Spinal cord (tissue), 10 donors: ENCODE measurements around the gene ENOX2. TPM values are rescaled to one million over a fixed set of nuclear protein-coding genes. Genes with fewer than 3 reads are reported as not detected.

Source experiments
- DNase-seq, 6 donors: peaks; one replicate each; pipeline versions ENCODE4 v3.0.0 to v3.0.0-alpha.2; 2013 to 2015; ENCODE audit warnings: low spot score in 6 of 6, low read depth in 4 of 6
- H3K27ac ChIP-seq: one replicate; pipeline ENCODE4 v1.5.1; 2013; ENCODE audit warnings: low read depth, low read length, control low read depth
- H3K27me3 ChIP-seq: one replicate; pipeline ENCODE4 v1.6.1; 2013; ENCODE audit warnings: low read length; ENCODE audit not compliant: control insufficient read depth, insufficient read depth
- H3K36me3 ChIP-seq: one replicate; pipeline ENCODE4 v1.6.1; 2013; ENCODE audit warnings: low read length; ENCODE audit not compliant: control insufficient read depth, insufficient read depth
- H3K4me1 ChIP-seq: one replicate; pipeline ENCODE4 v1.6.1; 2013; ENCODE audit warnings: low read length; ENCODE audit not compliant: control insufficient read depth, insufficient read depth
- H3K4me3 ChIP-seq: one replicate; pipeline ENCODE4 v1.5.1; 2013; ENCODE audit warnings: low read depth, low read length, control low read depth
- H3K9me3 ChIP-seq: one replicate; pipeline ENCODE4 v1.6.1; 2013; ENCODE audit warnings: low read length; ENCODE audit not compliant: control insufficient read depth, insufficient read depth
- WGBS: methylation state at CpG from one replicate; pipeline ENCODE4 v1.1.5; 2013; ENCODE audit warnings: missing lambda C conversion rate; ENCODE audit not compliant: insufficient coverage; 5-methylcytosine and 5-hydroxymethylcytosine counted together
- polyA plus RNA-seq, 2 donors: library from polyadenylated mRNA; unstranded; fragments of 120-200 nt; gene quantifications; one replicate each; pipeline ENCODE4 v1.2.1, GENCODE V29; 2013; ENCODE audit not compliant: insufficient read length in 2 of 2
- total RNA-seq, 2 donors: library from RNA; depleted of rRNA in 1 of 2; stranded (reverse); fragments of 120-200 nt in 1 of 2; fragments of >200 nt in 1 of 2; gene quantifications; one replicate each; pipeline versions ENCODE4 v1.2.3 to v1.2.4, GENCODE V29; 2013 to 2014
- donor health status: healthy.

Gene ENOX2
- total and polyA plus RNA-seq, 4 donors = 6.1 to 16.6 (median 13.3) TPM

GRCh38 chrX:130778773-130779172, 124.2 kb downstream of the ENOX2 start:
- Histone ChIP-seq H3K27ac (no peak overlapping the region), H3K9me3 (no peaks in the 10 kb centered on the region), H3K27me3 (no peaks in the 10 kb centered on the region), H3K36me3 (no peaks in the 10 kb centered on the region), H3K4me1 (no peaks in the 10 kb centered on the region), H3K4me3 (no peak overlapping the region)
- WGBS = no CpG with 5 or more reads among the region's 3 CpGs
- DNase-seq = no peak

GRCh38 chrX:130775849-130776248, 127.2 kb downstream of the ENOX2 start:
- Histone ChIP-seq H3K36me3 (no peaks in the 10 kb centered on the region), H3K4me3 (no peak overlapping the region), H3K4me1 (no peaks in the 10 kb centered on the region), H3K27ac (no peak overlapping the region), H3K9me3 (no peaks in the 10 kb centered on the region), H3K27me3 (peaks cover 4% of the 10 kb centered on the region)
- no peak for DNase-seq
- 83% methylated on average over 1 of the region's 1 CpG for WGBS

GRCh38 chrX:130772776-130773143, 130.2 kb downstream of the ENOX2 start:
- Histone ChIP-seq H3K27me3 (peaks cover 5% of the 10 kb centered on the region), H3K4me3 (no peak overlapping the region), H3K4me1 (no peaks in the 10 kb centered on the region), H3K36me3 (no peaks in the 10 kb centered on the region), H3K9me3 (no peaks in the 10 kb centered on the region), H3K27ac (no peak overlapping the region)
- 58% methylated on average over 2 of the region's 4 CpGs for WGBS
- DNase-seq = no peak

GRCh38 chrX:130772105-130772775, 130.8 kb downstream of the ENOX2 start:
- H3K36me3 ChIP-seq = no peaks in the 10 kb centered on the region
- H3K9me3 ChIP-seq = no peaks in the 10 kb centered on the region
- no peak overlapping the region for H3K4me3 ChIP-seq
- 68% methylated on average over 3 of the region's 4 CpGs for WGBS
- no peaks in the 10 kb centered on the region for H3K4me1 ChIP-seq
- peaks cover 5% of the 10 kb centered on the region for H3K27me3 ChIP-seq
- DNase-seq = peak in 2 of 6 donors; percentile 4 to 5
- H3K27ac ChIP-seq = no peak overlapping the region

- H3K9me3 ChIP-seq = no peaks in the 10 kb centered on the region
- no peak overlapping the region for H3K4me3 ChIP-seq
- DNase-seq = no peak
- H3K4me1 ChIP-seq = no peaks in the 10 kb centered on the region
- H3K27me3 ChIP-seq = peaks cover 5% of the 10 kb centered on the region
- H3K27ac ChIP-seq = no peak overlapping the region
- no CpG with 5 or more reads among the region's 1 CpG for WGBS
- H3K36me3 ChIP-seq = no peaks in the 10 kb centered on the region
Observed at GRCh38 chrX:130771648-130772047, 131.4 kb downstream of the ENOX2 start.

- WGBS = 68% methylated on average over 2 of the region's 2 CpGs
- Histone ChIP-seq H3K9me3 (no peaks in the 10 kb centered on the region), H3K4me1 (no peaks in the 10 kb centered on the region), H3K27me3 (peaks cover 5% of the 10 kb centered on the region), H3K27ac (no peak overlapping the region), H3K4me3 (no peak overlapping the region), H3K36me3 (no peaks in the 10 kb centered on the region)
- no peak for DNase-seq
Observed at GRCh38 chrX:130771230-130771629, 131.8 kb downstream of the ENOX2 start.

GRCh38 chrX:130770615-130771014, 132.4 kb downstream of the ENOX2 start:
- H3K9me3 ChIP-seq = no peaks in the 10 kb centered on the region
- peaks cover 5% of the 10 kb centered on the region for H3K27me3 ChIP-seq
- WGBS = 60% methylated on average over 1 of the region's 3 CpGs
- H3K36me3 ChIP-seq = no peaks in the 10 kb centered on the region
- DNase-seq = no peak
- no peak overlapping the region for H3K4me3 ChIP-seq
- H3K27ac ChIP-seq = no peak overlapping the region
- no peaks in the 10 kb centered on the region for H3K4me1 ChIP-seq

- H3K4me3 ChIP-seq = no peak overlapping the region
- H3K27me3 ChIP-seq = peaks cover 5% of the 10 kb centered on the region
- H3K27ac ChIP-seq = no peak overlapping the region
- no peak for DNase-seq
- no peaks in the 10 kb centered on the region for H3K4me1 ChIP-seq
- no peaks in the 10 kb centered on the region for H3K9me3 ChIP-seq
- no peaks in the 10 kb centered on the region for H3K36me3 ChIP-seq
- 40% methylated on average over 2 of the region's 4 CpGs for WGBS
Observed at GRCh38 chrX:130769835-130770234, 133.2 kb downstream of the ENOX2 start.

GRCh38 chrX:130758072-130758471, 144.9 kb downstream of the ENOX2 start:
- DNase-seq = no peak
- Histone ChIP-seq H3K4me3 (no peak overlapping the region), H3K4me1 (no peaks in the 10 kb centered on the region), H3K27me3 (no peaks in the 10 kb centered on the region), H3K9me3 (no peaks in the 10 kb centered on the region), H3K27ac (no peak overlapping the region), H3K36me3 (no peaks in the 10 kb centered on the region)
- WGBS = no CpG with 5 or more reads among the region's 1 CpG

- Histone ChIP-seq H3K4me3 (no peak overlapping the region), H3K4me1 (no peaks in the 10 kb centered on the region), H3K27ac (no peak overlapping the region), H3K36me3 (no peaks in the 10 kb centered on the region), H3K9me3 (no peaks in the 10 kb centered on the region), H3K27me3 (peaks cover 2% of the 10 kb centered on the region)
- no peak for DNase-seq
- WGBS = 63% methylated on average over 3 of the region's 4 CpGs
Observed at GRCh38 chrX:130756233-130756632, 146.8 kb downstream of the ENOX2 start.
